CD4-positive, alpha-beta T cell treated with Interleukin-4 for 4 hours (primary cell): ENCODE results near the gene ARHGEF40.

Experiments used
- DNase-seq: peaks from one replicate; pipeline ENCODE4 v3.0.0-alpha.2; 2020

The ARHGEF40 gene

DNA sequence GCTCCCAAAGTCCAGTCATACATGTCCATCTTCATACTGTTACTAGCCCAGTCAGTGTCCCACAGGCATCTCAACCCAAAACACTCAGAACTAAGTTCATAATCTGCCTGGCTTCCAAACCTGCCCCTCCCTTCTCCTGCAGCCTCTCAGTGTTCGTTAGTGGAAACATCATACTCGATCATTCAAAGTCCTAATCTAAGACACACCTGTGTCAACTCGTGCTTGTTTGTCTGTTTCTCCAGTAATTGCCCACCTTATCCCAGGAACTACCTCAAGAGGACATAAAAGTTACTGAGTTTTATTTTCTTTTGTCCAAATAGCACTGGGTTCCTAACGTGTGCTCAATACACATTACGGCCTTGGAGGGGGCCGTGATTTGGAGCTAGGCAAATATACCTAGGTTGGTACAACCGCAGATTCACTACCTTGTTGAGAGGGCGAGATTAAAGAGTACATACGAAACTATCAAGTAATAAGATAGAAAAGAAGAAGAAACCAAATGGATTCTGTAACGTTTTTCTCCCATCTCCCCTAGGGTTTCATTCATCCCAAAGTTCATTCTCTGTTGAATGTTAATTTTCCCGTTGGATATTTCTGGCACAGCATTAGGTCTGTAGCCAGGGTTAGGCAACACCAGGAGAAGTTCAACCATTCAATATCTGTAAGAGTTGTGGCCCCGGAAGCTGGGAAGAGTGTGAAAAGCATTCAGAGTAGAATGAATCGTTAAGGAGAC is 9.3 kb upstream of the ARHGEF40 start:
- DNase-seq: no peak

DNA sequence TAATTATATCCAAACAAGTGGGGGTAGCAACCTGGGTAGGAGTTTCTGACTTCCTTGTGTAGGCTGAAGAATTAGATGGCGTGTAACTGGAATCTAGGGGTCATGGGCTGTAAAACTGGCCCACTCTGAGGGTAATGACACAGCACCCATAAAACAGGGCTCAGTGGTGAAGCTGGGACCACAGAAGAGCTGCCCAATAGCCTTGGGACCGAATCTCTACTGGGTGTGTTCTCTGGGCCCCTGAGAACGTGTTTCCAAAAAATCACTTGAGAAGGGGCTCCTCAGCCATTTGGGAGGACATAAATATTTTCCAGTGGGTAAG is 8.8 kb upstream of the ARHGEF40 start:
- no peak for DNase-seq

DNA sequence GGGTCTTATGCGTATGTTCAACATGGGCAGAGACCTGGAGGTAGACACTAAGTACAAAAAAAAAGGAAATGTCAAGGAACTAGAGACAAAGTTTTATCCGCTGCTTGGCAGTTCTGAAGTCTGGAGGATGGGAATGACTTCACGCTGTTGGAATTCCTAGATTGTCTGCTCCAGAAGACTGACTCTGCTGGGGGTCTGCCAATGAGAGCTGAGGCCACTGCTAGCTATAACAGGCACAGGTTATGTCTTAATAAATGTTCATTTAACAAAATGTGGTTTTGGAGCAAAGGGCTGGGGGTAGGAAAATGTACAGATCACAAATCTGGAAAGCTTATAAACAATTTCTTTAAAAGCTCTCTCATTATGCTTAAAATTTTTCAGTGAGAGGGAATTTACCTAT is 6.6 kb upstream of the ARHGEF40 start:
- no peak for DNase-seq

DNA sequence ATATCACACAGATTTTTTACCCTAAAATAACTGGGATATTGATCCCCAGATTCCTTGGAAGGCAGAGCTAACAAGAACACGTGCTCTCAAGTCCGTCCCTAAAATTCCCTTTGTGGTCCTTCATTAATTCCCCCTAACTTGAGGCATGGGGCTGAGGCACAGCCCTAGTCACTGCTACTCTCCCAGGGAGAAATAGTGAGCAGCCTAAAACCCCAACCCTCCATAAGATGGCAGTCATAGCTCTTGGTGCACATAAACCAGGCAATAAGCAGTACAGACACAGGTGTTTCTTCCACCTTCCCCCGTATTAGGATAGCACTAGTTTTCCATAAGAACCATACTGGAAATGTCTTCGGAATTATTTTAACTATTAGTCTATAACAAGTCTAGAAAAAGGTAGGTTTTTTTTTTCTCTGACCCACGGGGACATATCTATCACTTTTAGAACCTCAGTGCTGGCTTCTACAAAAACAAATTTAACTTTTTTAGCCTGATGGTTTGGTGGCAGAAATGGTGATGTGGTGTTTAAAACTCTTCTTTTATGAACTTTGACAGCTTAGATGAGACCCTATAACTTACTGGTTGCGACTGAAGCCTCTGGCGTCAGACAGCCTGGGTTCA is 3.1 kb upstream of the ARHGEF40 start:
- no peak for DNase-seq

DNA sequence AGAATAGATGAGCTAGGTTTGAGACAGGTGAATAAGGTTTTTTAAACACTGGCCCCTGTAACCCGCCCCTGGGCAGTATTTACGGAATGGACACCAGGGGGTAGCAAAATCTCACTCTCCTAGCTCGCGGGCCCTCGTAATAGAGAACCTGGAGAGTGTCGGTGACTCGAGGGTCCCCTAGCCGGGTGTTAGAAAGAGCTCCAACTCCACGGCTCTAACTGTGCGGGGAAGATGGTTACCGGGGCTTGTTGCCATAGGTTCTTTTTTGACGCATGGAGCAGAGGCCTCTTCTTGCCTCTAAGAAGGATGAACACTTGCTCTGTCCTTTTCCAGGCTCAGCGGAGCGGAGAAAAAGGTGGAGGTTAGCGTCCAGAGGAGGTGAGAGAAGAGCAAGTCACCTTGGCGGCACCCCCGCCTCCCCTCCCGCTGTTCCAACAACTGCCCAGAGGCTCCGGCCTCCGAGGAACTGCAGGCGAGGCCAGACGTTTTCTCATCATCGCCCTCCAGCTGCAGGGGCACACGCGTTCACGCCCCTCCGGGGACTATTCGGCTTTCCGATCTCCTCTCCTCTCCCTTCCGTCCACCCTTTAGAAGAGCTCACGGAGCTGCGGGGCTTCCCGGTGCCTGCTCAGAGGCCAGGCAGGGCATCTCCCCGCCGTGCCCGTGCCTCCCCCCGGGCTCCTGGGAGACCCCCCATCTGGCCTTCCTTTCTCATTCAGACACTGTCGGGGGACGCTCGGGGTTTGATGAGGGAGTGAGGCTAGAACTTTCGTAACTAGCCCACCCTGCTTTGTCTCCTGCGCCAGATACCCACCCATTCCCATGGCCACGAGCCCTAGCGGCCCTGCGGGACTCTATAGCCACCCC is 1.4 kb upstream of the ARHGEF40 start:
- DNase-seq: peak; percentile 73

DNA sequence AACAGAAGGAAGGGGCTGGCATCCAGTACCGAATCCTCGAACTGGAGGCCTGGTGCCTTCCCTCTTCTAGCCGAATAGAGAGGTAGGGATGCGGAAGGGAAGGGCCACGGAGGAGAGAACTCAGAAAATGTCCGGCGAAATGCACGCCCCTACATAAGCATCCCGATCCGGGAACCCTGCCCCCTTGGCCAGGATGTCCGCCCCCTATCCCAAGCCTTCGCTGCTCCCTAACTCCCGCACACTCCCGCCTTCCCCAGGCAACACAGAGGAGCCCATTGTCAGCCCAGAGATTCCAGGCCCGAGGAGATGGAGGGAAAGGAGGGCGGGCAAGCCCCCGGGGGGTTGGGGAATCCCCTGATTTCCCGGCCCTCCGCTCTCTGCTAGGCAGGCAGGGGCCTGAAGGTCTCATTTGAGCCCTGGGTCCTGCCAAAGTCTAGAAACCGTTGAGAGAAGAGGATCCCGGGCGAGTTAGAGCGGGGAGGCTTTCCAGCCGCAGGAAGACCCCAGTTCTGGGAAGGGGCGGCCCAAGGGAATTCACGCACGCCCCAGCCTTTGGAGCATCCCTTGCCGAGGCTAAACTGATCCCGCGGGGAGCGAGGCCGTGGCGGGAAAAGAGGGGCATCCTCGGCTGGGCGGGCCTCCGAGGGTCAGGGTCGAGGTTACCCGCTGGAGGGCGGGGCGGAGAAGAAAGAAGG is 569 bp upstream of the ARHGEF40 start:
- DNase-seq: no peak

DNA sequence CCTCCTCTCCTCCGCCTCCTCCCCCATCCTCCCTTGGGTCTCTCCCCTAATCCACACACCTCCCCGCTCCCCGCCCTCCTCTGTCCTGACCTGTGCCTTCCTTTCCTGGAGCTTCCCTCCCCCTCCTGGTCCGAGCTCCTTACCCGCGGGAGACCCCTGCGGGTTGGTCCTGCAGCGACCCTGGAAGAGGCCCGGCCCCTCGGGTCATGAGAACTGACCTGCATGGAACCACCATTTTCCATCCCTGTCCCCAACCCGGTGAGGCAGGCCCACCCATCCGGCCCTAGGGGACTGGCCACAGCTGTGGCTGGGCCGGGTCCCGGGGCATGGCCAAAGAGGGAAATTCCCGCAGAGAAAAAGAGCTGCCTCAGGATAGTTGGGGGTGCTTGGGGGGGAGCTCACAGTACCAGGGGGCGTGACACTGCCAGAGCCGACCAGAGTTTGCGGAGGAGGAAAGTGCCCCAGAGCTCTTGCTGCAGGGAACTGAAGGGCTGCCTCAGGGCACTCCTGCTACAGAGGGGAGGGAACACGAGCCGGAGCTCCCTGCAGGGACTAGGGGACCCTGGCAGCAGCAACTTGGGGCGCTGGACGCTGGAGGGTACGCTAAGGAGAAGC is 613 bp downstream of the ARHGEF40 start:
- no peak for DNase-seq

DNA sequence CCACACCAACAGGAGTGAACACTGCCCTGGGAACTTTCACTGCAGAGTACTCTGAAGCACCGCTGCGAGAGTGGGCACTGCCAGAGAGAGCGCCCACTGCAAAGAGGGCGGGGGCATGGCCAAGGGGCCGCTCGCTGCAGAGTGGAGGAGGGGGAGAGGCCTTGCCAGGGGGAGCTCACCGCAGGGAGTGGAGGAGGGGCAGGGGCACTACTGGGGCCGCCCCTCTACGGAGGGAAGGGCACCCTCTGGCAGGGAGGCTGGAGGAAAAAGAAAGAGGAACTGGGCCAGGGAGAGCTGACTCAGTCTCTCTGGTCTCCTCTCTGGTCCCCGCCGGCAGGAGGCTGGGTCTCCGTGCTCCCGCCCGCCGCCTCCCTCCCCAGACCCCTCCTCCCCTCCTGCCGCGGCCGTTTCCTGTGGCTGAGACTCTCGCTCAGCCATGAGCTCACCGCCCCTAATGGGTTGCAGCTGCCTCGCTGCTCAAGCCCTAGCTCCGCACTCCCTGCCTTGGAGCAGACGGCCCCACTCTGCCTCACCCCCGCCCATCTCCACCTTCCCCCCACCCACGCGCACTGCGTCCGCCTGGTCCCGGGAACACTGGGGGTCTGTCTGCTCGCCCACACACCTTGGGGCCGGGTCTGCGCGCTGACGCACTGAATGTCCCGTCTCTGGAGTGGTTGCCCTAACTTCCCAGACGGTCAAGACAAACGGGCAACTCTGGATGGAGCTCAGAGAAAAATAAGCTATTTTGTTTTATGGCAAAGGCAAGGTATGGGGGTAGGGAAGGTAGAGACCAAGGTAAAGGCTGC is 1.3 kb downstream of the ARHGEF40 start:
- peak; percentile 56 for DNase-seq

DNA sequence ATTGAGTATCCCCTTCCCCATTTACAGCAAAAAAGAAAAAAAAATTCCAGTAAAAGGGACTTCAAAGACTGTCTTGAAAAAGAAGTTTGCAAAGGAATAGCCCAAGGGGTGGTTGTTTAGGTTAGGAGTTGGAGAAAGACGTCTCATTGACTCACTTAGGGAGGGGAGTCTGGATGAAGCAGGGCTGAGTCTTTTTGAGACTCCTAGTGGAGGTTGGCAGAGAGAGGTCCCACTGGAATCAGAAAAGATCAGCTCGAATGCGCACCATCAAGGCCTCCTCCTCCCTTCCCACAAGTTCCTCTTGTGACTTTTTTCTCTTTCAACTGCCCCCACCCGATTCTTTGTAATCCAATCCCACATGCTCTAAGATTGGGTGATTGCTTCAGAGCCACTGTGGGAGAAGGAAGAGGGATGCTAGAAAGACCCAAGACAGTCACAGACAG is 1.9 kb downstream of the ARHGEF40 start:
- DNase-seq: no peak

DNA sequence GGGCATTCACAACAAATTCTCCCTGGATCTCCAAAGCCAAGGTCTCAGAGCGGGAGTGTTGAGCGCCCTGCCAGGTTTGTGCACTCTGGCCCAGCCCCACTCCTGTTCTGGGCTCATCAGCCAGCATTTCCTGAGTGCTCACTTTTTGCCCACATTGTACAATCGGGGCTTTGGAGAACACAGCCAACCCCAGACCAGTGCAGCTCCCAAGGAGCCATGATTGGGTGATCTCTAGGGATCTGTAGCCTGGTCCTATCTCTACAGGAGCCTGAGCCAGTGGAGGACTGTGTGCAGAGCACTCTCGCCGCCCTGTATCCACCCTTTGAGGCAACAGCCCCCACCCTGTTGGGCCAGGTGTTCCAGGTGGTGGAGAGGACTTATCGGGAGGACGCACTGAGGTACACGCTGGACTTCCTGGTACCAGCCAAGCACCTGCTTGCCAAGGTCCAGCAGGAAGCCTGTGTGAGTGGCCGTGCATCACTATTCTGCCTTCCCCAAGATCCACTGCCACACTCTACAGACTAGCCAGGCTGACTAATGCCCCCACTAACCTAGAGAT is 2.8 kb downstream of the ARHGEF40 start:
- DNase-seq: no peak

DNA sequence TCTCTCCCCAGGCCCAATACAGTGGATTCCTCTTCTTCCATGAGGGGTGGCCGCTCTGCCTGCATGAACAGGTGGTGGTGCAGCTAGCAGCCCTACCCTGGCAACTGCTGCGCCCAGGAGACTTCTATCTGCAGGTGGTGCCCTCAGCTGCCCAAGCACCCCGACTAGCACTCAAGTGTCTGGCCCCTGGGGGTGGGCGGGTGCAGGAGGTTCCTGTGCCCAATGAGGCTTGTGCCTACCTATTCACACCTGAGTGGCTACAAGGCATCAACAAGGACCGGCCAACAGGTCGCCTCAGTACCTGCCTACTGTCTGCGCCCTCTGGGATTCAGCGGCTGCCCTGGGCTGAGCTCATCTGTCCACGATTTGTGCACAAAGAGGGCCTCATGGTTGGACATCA is 3.8 kb downstream of the ARHGEF40 start:
- no peak for DNase-seq

DNA sequence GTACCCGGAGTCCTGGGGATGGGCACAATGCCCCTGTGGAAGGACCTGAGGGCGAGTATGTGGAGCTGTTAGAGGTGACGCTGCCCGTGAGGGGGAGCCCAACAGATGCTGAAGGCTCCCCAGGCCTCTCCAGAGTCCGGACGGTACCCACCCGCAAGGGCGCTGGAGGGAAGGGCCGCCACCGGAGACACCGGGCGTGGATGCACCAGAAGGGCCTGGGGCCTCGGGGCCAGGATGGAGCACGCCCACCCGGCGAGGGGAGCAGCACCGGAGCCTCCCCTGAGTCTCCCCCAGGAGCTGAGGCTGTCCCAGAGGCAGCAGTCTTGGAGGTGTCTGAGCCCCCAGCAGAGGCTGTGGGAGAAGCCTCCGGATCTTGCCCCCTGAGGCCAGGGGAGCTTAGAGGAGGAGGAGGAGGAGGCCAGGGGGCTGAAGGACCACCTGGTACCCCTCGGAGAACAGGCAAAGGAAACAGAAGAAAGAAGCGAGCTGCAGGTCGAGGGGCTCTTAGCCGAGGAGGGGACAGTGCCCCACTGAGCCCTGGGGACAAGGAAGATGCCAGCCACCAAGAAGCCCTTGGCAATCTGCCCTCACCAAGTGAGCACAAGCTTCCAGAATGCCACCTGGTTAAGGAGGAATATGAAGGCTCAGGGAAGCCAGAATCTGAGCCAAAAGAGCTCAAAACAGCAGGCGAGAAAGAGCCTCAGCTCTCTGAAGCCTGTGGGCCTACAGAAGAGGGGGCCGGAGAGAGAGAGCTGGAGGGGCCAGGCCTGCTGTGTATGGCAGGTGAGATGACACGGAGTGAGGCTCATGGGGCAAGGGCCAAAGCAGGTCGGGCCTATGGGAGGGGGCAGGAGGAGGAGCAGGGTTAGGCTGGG is 4.5 kb downstream of the ARHGEF40 start:
- DNase-seq: no peak

DNA sequence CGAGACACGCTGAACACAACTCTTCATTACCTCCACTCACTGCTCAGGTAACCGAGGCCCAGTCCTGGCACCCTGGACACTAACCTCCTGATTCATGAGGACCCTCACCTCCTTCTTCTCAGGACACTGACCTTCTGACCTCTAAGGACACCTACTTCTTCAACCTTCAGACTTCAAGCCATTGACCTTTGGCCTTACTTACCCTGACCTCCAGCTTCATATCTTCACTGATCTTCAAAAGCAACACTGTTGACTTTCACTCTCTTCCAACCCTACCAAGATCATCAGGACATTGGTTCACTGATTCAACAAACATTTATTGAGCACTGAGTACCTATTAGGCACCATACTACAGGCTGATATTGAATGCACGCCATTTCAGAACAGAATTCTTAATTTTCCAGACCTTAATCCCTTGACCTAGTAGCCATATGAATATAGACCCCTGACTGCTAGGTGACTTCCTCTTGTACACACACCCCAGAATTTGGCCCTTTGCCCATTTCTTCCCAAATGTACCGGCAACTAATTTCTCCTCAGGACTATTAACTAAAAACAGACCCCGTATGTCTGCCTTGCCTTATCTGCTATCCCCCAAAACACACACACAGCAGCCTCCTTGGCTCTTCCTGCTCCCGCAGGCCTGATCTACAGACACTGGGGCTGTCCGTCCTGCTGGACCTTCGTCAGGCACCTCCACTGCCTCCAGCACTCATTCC is 5.8 kb downstream of the ARHGEF40 start:
- DNase-seq: no peak

DNA sequence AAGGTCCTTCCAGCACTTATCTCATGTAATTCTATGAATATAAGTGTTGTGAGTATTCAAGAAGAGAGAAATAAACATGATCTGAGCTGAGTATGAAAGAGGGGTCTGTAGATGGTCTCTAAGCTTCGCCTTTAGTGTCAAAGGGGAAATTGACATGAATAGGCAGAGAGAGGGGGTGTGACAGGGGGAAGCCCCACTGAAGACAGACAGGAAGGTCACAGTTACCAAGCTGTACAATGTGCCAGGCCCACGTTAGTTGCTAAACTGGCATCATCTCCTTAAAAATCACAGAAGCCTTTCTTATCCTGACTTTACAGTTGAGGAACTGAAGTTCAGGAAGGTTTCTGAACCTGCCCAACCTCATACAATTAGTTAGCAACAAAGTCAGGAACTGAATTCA is 7.6 kb downstream of the ARHGEF40 start:
- DNase-seq: no peak

DNA sequence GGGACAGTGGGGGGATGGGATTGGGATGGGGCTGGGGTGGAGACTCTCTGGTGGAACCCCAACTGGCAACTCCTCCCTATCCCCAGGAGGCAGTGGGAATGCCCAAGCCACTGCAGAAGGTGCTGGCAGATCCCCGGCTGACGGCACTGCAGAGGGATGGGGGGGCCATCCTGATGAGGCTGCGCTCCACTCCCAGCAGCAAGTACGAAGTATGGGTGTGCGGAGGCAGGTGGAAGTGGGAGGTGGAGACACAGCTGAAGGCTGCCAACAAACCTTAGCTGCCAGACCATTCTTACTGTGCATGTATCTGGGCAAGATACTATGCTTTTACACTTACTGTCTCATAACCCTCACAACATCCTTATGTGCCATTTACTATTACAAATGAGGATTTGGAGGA is 8.2 kb downstream of the ARHGEF40 start:
- DNase-seq: no peak

DNA sequence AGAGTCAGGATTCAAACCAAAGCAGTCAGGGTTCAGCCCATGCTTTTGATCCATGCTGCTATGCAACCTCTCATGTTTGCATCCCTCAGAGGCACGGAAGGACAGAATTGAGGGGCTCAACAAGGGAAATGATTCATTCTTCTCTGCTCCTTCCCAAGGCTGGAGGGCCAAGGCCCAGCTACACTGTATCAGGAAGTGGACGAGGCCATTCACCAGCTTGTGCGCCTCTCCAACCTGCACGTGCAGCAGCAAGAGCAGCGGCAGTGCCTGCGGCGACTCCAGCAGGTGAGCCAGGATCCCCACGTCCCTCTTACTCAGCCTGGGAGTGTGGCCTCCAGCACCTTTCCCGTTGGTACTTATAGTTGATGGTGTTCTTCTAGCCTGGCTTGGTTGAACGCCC is 8.6 kb downstream of the ARHGEF40 start:
- DNase-seq: no peak

DNA sequence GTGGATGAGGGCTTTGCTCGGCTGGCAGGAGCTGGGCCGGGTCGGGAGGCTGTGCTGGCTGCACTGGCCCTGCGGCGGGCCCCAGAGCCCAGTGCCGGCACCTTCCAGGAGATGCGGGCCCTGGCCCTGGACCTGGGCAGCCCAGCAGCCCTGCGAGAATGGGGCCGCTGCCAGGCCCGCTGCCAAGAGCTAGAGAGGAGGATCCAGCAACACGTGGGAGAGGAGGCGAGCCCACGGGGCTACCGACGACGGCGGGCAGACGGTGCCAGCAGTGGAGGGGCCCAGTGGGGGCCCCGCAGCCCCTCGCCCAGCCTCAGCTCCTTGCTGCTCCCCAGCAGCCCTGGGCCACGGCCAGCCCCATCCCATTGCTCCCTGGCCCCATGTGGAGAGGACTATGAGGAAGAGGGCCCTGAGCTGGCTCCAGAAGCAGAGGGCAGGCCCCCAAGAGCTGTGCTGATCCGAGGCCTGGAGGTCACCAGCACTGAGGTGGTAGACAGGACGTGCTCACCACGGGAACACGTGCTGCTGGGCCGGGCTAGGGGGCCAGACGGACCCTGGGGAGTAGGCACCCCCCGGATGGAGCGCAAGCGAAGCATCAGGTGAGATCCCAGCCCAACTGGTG is 11.5 kb downstream of the ARHGEF40 start:
- DNase-seq: no peak

DNA sequence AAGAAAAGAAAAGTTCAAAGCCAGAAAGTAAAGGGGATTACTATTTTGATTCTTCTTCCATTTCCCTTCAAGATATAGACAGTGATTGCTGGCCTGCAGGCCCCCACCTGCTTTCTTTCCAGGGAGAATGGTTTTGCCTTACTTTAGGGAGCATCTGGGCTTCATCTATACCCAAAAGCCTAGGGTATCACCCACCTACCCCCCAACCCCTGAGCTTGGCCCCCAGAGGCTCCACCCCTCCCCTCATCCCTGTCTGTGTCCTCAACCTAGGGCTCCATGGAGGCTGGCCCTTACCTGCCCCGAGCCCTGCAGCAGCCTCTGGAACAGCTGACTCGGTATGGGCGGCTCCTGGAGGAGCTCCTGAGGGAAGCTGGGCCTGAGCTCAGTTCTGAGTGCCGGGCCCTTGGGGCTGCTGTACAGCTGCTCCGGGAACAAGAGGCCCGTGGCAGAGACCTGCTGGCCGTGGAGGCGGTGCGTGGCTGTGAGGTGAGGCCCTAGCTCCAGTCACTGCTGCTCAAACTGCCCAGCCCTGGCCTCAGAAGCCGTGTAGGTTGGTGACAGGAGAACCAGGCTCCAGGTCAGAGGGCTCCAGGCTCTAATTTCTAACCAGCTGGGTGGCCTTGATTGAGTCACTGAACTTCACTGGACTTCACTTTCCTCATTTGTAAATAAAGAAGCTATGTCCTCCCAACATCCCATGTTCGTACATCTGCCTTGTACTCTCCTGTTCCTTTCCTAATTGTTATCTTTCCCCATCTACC is 13.6 kb downstream of the ARHGEF40 start:
- DNase-seq: no peak

DNA sequence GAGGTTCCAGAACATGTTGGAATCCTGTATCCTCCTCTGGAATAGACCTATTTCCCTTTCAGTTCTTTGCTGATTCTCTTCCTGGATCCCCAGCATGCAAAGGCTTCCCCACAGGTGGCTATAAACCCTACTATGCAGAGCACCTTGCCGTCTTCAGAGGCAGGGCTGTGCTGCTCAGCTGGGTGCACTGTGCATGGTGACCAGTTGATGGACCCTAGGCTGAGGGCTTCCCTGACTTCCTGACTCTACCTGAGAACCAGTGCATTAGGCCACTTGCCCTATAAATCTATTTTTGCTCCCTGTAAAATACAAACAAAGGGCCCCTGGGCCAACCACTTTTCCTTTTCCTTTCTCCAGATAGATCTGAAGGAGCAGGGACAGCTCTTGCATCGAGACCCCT is 14.3 kb downstream of the ARHGEF40 start:
- DNase-seq: no peak
